IPS DF 4.7 (cell line): ENCODE data around the gene ANKEF1.
"Not testable (repeated sequence)": the region's sequence is repeated elsewhere in the genome, so short reads cannot be mapped to it uniquely, and the experiment has no call there.

Source experiments
- DNase-seq: peaks from one replicate; pipeline ENCODE4 v3.0.0-alpha.2; 2013; ENCODE audit warnings: low spot score; ENCODE audit errors: extremely low read depth

ANKEF1 gene

GRCh38 chr20:10034717-10035571 lies at the start of gene ANKEF1:
Gene ANKEF1 (plus strand): TSS chr20:10034987. CDS start chr20:10038302, 3,315 bp downstream.
- peak; percentile 19 for DNase-seq

GRCh38 chr20:9985281-9985680 lies 49.5 kb upstream of the ANKEF1 start:
- no peak for DNase-seq

- no peak for DNase-seq
Measured at GRCh38 chr20:9985773-9986172, 49.0 kb upstream of the ANKEF1 start.

GRCh38 chr20:9989066-9989724 lies 45.6 kb upstream of the ANKEF1 start:
- DNase-seq = no peak

- DNase-seq = no peak
Measured at GRCh38 chr20:9993137-9993536, 41.6 kb upstream of the ANKEF1 start.

GRCh38 chr20:9994676-9995075 lies 40.1 kb upstream of the ANKEF1 start:
- no peak for DNase-seq

- no peak for DNase-seq
Measured at GRCh38 chr20:9995510-9996272, 39.1 kb upstream of the ANKEF1 start.

- DNase-seq = no peak
Measured at GRCh38 chr20:9996944-9997343, 37.8 kb upstream of the ANKEF1 start.

- DNase-seq = no peak
Measured at GRCh38 chr20:9999645-10000044, 35.1 kb upstream of the ANKEF1 start.

GRCh38 chr20:10002866-10003265 lies 31.9 kb upstream of the ANKEF1 start:
- no peak for DNase-seq

- DNase-seq = no peak
Measured at GRCh38 chr20:10004900-10005299, 29.9 kb upstream of the ANKEF1 start.

GRCh38 chr20:10005885-10006284 lies 28.9 kb upstream of the ANKEF1 start:
- no peak for DNase-seq

GRCh38 chr20:10006447-10007090 lies 28.2 kb upstream of the ANKEF1 start:
- DNase-seq = no peak

- DNase-seq = no peak
Measured at GRCh38 chr20:10007158-10007557, 27.6 kb upstream of the ANKEF1 start.

- no peak for DNase-seq
Measured at GRCh38 chr20:10007747-10008146, 27.0 kb upstream of the ANKEF1 start.

GRCh38 chr20:10012464-10012863 lies 22.3 kb upstream of the ANKEF1 start:
- no peak for DNase-seq

GRCh38 chr20:10014431-10014830 lies 20.4 kb upstream of the ANKEF1 start:
- DNase-seq = no peak

- DNase-seq = no peak
Measured at GRCh38 chr20:10020937-10021336, 13.8 kb upstream of the ANKEF1 start.

GRCh38 chr20:10022625-10023024 lies 12.2 kb upstream of the ANKEF1 start:
- DNase-seq = no peak

GRCh38 chr20:10023911-10024310 lies 10.9 kb upstream of the ANKEF1 start:
- DNase-seq = no peak

GRCh38 chr20:10031451-10032215 lies 3.2 kb upstream of the ANKEF1 start:
- not testable (repeated sequence) for DNase-seq
